ENCODE data around the gene NVL.

Gene NVL

DNA sequence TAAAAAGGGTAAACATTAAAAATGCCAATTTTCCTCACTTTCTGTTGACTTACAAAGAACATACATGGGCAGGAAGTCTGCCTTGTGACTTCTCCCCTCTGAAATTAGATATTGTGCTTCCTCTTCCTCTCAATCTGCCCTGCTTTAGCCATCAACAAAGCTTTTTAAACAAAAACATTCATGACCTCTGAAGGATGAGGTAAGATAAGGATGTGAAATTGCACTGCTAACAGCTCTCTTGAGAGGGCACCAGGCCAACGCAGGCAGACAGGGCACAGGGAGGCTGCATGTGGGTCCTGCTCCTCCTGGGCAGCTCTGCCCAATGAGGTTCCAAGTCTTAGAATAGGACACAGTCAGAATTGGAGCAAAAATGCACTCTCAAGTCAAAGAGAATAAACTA is 84.8 kb downstream of the NVL start:
- peak; percentile 41 for DNase-seq (ENCODE audit: low read depth)
- H3K4me3 ChIP-seq (ENCODE audit: low read depth, low read length): no peak overlapping the region
- no peak for TF ChIP-seq MYC (IDR thresholded peaks at IDR 0.05; ENCODE audit: low read depth, low read length)
- TF ChIP-seq, protein P1, sequence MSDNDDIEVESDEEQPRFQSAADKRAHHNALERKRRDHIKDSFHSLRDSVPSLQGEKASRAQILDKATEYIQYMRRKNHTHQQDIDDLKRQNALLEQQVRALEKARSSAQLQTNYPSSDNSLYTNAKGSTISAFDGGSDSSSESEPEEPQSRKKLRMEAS (IDR thresholded peaks at IDR 0.05; ENCODE audit: low read depth, low read length): no peak

DNA sequence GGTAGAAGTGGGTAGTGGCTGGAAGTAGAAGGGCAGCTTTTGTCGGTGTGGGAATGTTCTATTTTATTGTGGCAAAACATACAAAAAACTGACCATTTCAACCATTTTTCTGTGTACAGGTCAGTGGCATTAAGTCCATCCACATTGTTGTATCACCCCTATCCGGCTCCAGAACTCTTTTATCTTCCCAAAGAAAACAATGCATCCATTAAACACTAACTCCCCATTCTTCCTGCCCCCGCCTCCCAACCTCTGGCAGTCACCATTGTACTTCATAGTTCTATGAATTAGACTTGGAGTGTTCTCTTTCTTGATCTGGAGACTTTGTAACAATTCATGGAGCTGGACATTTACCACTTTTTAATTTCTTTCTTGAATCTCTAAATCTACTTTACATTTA is 91.2 kb downstream of the NVL start:
- DNase-seq (ENCODE audit: low read depth): no peak
- TF ChIP-seq MYC (IDR thresholded peaks at IDR 0.05; ENCODE audit: low read depth, low read length) (no peak), POLR2A (IDR thresholded peaks at IDR 0.05; ENCODE audit: extremely low read depth, insufficient read length) (no peak)
- TF ChIP-seq, protein P1 (IDR thresholded peaks at IDR 0.05; ENCODE audit: low read depth, low read length): no peak
- TF ChIP-seq, protein P2, sequence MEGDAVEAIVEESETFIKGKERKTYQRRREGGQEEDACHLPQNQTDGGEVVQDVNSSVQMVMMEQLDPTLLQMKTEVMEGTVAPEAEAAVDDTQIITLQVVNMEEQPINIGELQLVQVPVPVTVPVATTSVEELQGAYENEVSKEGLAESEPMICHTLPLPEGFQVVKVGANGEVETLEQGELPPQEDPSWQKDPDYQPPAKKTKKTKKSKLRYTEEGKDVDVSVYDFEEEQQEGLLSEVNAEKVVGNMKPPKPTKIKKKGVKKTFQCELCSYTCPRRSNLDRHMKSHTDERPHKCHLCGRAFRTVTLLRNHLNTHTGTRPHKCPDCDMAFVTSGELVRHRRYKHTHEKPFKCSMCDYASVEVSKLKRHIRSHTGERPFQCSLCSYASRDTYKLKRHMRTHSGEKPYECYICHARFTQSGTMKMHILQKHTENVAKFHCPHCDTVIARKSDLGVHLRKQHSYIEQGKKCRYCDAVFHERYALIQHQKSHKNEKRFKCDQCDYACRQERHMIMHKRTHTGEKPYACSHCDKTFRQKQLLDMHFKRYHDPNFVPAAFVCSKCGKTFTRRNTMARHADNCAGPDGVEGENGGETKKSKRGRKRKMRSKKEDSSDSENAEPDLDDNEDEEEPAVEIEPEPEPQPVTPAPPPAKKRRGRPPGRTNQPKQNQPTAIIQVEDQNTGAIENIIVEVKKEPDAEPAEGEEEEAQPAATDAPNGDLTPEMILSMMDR (IDR thresholded peaks at IDR 0.05; ENCODE audit: low read depth, low read length): no peak
- no peak overlapping the region for H3K4me3 ChIP-seq (ENCODE audit: low read depth, low read length)

DNA sequence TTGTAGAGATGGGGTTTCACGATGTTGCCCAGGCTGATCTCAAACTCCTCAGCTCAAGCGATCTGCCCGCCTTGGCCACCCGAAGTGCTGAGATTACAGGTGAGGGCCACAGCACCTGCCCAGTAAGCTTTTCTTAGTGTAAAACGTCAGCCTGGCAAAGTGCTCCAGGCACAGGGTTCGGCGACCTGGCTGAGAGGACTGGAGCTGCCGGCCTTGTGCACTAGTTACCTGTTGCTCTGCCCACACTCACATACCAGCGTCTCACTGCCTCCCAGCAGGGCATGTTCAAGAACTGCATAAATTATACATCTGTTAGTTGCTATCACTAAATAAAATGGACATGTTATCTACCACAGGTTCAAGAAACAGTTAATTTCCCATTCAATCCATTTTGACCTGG is 91.8 kb downstream of the NVL start:
- TF ChIP-seq, protein P2 (IDR thresholded peaks at IDR 0.05; ENCODE audit: low read depth, low read length): no peak
- TF ChIP-seq MYC (IDR thresholded peaks at IDR 0.05; ENCODE audit: low read depth, low read length) (no peak), POLR2A (IDR thresholded peaks at IDR 0.05; ENCODE audit: extremely low read depth, insufficient read length) (no peak)
- TF ChIP-seq, protein P1 (IDR thresholded peaks at IDR 0.05; ENCODE audit: low read depth, low read length): no peak
- no peak for DNase-seq (ENCODE audit: low read depth)
- H3K4me3 ChIP-seq (ENCODE audit: low read depth, low read length): no peak overlapping the region

DNA sequence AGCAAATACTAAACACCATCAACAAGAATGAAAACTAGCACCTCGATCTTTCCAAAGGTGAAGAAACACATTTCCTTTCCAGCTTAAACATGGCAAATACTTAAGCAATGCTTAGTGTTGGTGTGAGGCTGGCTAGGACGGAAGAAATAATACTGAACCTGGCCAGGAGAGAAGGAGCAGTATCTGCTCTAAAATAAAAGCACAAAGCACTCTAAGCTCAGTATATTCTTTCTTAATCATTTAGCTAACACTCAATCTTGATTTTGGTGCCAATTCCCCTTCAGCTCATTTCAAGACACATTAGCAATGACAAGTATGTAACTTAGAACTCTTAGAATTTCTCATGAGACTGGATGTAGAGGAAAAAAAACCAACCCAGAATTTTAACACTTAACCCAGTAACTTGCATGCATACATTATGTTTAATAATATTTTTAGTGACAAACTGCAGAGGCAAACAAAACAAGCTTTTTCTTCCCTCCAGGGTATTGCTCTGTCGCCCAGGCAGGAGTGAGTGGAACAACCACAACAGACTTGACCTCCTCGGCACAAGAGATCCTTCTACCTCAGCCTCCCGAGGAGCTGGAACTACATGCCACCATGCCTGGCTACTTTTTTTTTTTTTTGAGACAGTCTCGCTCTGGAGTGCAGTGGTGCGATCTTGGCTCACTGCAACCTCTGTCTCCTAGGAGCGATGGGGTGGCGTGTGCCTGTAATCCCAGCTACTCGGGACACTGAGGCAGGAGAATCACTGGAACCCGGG is 92.7 kb downstream of the NVL start:
- H3K4me3 ChIP-seq (ENCODE audit: low read depth, low read length): no peak overlapping the region
- DNase-seq (ENCODE audit: low read depth): no peak
- TF ChIP-seq POLR2A (IDR thresholded peaks at IDR 0.05; ENCODE audit: extremely low read depth, insufficient read length): no peak

DNA sequence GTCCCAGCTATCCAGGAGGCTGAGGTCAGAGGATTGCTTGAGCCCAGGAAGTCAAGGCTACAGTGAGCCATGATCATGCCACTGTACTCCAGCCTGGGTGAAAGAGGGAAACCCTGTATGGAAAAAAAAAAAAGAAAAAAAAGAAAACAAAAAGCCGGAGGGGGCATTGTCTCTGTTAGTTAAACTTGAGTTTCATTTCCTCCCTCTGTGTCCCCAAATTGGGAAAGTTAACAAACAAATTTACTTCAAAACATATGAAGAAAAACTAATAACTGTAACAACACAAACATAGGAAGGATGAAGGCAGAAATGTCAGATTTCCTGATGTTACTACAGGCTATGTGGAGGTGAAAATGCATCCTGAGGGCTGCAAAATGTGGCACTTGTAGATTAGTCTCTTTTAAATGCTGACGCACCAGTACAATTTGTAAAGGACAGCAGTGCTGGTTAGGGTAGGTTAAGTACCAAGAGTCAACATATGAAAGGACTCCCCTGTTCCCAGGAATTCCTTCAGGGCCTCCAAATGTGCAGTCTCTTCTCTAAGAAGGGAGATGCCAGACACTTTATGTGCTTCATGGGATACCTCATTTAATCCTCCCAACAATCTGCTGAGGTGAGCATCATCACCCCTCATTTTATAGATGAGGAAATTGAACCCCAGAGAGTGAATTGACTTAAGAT is 94.0 kb downstream of the NVL start:
- no peak overlapping the region for H3K4me3 ChIP-seq (ENCODE audit: low read depth, low read length)
- TF ChIP-seq, protein P1 (IDR thresholded peaks at IDR 0.05; ENCODE audit: low read depth, low read length): no peak
- TF ChIP-seq POLR2A (IDR thresholded peaks at IDR 0.05; ENCODE audit: extremely low read depth, insufficient read length): no peak
- TF ChIP-seq, protein P2 (IDR thresholded peaks at IDR 0.05; ENCODE audit: low read depth, low read length): no peak
- no peak for TF ChIP-seq MYC (IDR thresholded peaks at IDR 0.05; ENCODE audit: low read depth, low read length)
- DNase-seq (ENCODE audit: low read depth): no peak

DNA sequence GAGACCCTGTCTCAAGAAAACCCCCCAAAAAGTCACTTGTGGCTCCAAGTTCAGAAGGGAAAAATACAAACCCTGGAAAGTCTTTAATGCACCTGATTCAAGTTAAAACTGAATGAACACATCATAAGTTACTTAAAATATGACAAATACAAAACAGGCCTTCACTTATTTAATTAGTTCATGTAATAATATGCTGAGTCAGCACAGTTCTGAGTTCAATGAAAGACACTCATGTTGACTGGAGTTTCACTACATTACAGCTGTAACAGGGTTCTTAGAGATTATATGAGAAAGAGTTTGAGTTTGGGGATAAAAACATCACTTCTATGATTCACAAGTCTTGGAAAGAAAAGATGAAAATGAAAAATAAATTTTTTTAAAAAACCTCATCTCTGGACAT is 96.0 kb downstream of the NVL start:
- no peak overlapping the region for H3K4me3 ChIP-seq (ENCODE audit: low read depth, low read length)
- DNase-seq (ENCODE audit: low read depth): no peak
- TF ChIP-seq, protein P2 (IDR thresholded peaks at IDR 0.05; ENCODE audit: low read depth, low read length): no peak
- TF ChIP-seq MYC (IDR thresholded peaks at IDR 0.05; ENCODE audit: low read depth, low read length): no peak
- TF ChIP-seq, protein P1 (IDR thresholded peaks at IDR 0.05; ENCODE audit: low read depth, low read length): no peak
- TF ChIP-seq POLR2A (IDR thresholded peaks at IDR 0.05; ENCODE audit: extremely low read depth, insufficient read length): no peak

Measured in NB4 (cell line).